ENCODE measurements around the gene CD101. TPM values are rescaled to one million over a fixed set of nuclear protein-coding genes. Genes with fewer than 3 reads are reported as not detected.
A peak's percentile ranks its signal among the peaks of the same experiment; 100 is the strongest.

The CD101 gene
- total RNA-seq, 1 donor from 2014 or later: 3.2 TPM

DNA sequence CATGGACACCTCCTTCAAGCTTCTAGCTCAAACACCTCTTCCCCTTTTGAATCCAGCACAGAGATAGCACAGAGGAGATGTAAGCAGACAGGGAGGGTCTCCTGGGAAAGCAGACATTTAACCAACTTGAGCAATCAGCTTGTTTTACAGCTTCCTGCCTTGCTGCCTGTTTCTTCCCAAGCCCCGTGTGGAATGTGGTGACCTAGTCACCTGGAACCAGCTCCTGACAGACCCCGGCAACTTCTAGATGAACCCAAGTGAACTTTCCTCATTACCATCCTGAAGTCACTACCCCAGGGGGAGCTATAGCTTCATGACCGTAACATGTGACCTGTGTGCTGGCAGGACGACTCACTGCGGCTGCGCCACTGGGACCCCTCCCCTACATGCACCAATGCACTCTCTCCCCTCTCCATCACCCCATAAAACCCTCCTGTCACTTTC is 34.5 kb downstream of the CD101 start:
- no peak for DNase-seq
- H3K27ac Mint-ChIP-seq (ENCODE audit: unreplicated experiment): no peak overlapping the region
- H3K36me3 Mint-ChIP-seq (ENCODE audit: unreplicated experiment): no peaks in the 10 kb centered on the region
- peaks cover 35% of the 10 kb centered on the region for H3K4me1 Mint-ChIP-seq (ENCODE audit: low read depth, unreplicated experiment)
- H3K9me3 Mint-ChIP-seq (ENCODE audit: unreplicated experiment): no peaks in the 10 kb centered on the region
- H3K27me3 Mint-ChIP-seq (ENCODE audit: unreplicated experiment): peaks cover 2% of the 10 kb centered on the region
- H3K4me3 Mint-ChIP-seq (ENCODE audit: unreplicated experiment): no peak overlapping the region
- TF ChIP-seq, protein P1, sequence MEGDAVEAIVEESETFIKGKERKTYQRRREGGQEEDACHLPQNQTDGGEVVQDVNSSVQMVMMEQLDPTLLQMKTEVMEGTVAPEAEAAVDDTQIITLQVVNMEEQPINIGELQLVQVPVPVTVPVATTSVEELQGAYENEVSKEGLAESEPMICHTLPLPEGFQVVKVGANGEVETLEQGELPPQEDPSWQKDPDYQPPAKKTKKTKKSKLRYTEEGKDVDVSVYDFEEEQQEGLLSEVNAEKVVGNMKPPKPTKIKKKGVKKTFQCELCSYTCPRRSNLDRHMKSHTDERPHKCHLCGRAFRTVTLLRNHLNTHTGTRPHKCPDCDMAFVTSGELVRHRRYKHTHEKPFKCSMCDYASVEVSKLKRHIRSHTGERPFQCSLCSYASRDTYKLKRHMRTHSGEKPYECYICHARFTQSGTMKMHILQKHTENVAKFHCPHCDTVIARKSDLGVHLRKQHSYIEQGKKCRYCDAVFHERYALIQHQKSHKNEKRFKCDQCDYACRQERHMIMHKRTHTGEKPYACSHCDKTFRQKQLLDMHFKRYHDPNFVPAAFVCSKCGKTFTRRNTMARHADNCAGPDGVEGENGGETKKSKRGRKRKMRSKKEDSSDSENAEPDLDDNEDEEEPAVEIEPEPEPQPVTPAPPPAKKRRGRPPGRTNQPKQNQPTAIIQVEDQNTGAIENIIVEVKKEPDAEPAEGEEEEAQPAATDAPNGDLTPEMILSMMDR (IDR thresholded peaks at IDR 0.05; ENCODE audit: partially characterized antibody, unreplicated experiment): no peak

DNA sequence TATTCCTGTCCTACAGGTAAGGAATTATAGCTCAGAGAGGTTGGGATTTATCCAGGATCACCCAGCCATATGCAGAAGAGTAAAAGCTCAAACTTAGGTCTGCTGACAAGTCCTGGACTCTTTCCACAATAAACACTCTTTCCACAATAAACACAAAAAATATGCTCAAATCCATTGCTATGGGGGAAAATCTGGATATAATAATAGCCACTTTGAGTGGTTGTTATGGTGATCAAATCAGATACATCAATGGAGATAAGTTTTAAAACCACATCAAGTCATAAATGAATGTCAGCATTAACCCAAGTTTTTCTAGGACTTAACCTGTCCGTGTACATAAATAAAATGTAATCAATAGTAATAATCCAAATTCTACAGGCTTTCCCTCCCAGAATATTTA is 36.2 kb downstream of the CD101 start:
- H3K4me3 Mint-ChIP-seq (ENCODE audit: unreplicated experiment): no peak overlapping the region
- DNase-seq: no peak
- no peak overlapping the region for H3K27ac Mint-ChIP-seq (ENCODE audit: unreplicated experiment)
- peaks cover 33% of the 10 kb centered on the region for H3K4me1 Mint-ChIP-seq (ENCODE audit: low read depth, unreplicated experiment)
- TF ChIP-seq, protein P1 (IDR thresholded peaks at IDR 0.05; ENCODE audit: partially characterized antibody, unreplicated experiment): no peak
- no peaks in the 10 kb centered on the region for H3K9me3 Mint-ChIP-seq (ENCODE audit: unreplicated experiment)
- H3K27me3 Mint-ChIP-seq (ENCODE audit: unreplicated experiment): peaks cover 2% of the 10 kb centered on the region
- H3K36me3 Mint-ChIP-seq (ENCODE audit: unreplicated experiment): no peaks in the 10 kb centered on the region

DNA sequence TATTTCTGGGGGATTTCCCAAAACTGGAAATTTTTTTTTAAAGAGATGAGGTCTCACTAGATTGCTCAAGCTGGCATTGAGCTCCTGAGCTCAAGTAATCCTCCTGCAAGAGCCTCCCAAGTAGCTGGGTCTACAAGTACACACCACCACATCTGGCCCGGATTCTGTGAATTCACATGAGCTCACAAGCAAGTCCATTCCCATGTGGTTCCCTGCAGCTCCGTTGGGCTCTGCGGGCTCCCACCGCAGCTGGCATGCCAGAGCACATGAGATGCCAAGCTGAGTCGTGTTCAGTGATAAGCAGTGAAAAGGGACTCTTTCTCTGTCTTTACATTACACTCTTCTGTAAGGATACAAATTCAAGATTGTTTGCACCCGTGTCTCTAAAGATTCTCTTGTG is 36.7 kb downstream of the CD101 start:
- TF ChIP-seq, protein P1 (IDR thresholded peaks at IDR 0.05; ENCODE audit: partially characterized antibody, unreplicated experiment): no peak
- no peak for DNase-seq
- Mint-ChIP-seq H3K27me3 (ENCODE audit: unreplicated experiment) (no peaks in the 10 kb centered on the region), H3K9me3 (ENCODE audit: unreplicated experiment) (no peaks in the 10 kb centered on the region), H3K4me3 (ENCODE audit: unreplicated experiment) (no peak overlapping the region), H3K4me1 (ENCODE audit: low read depth, unreplicated experiment) (peaks cover 30% of the 10 kb centered on the region), H3K36me3 (ENCODE audit: unreplicated experiment) (peaks cover 4% of the 10 kb centered on the region), H3K27ac (ENCODE audit: unreplicated experiment) (no peak overlapping the region)

DNA sequence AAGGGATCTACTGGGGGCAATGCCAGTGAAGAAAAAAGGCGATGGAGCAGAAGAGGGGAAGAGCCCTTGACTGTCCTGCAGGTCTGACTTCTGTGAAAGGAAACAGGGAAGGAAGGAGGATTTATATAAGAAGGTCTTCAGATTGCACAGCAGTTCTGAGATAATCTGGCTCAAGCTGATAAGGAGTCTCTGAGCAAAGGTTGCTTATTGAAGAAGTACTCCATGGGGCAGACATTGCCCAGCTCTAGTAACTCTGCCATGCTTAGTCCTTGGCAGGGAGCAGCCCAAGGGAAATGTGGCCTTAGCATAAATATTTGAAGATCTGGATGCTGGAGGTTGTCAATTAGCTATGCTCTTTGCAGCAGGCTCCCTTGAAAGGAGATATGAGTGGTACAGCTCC is 42.7 kb downstream of the CD101 start:
- peaks cover 7% of the 10 kb centered on the region for H3K9me3 Mint-ChIP-seq (ENCODE audit: unreplicated experiment)
- DNase-seq: no peak
- peaks cover 25% of the 10 kb centered on the region for H3K4me1 Mint-ChIP-seq (ENCODE audit: low read depth, unreplicated experiment)
- TF ChIP-seq, protein P1 (IDR thresholded peaks at IDR 0.05; ENCODE audit: partially characterized antibody, unreplicated experiment): no peak
- H3K4me3 Mint-ChIP-seq (ENCODE audit: unreplicated experiment): peak overlapping the region; percentile 15
- H3K36me3 Mint-ChIP-seq (ENCODE audit: unreplicated experiment): peaks cover 4% of the 10 kb centered on the region
- peak overlapping the region; percentile 40 for H3K27ac Mint-ChIP-seq (ENCODE audit: unreplicated experiment)
- H3K27me3 Mint-ChIP-seq (ENCODE audit: unreplicated experiment): peaks cover 2% of the 10 kb centered on the region

DNA sequence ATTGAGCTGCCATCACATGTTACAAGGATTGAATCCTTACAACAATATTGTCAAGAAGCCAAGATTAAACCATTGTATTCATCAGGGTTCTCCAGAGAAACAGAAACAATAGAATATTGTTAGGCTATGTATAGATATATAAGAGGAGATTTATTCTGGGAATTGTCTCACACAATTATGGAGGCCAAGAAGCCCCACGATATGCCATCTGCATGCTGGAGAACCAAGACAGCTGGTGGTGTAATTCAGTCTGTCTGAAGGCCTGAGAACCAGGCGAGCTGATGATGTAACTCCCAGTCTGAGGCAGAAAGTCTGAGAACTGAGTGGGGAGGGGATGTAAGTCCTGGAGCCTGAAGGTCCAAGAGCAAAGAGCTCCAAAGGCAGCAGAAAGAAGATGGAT is 44.1 kb downstream of the CD101 start:
- peaks cover 7% of the 10 kb centered on the region for H3K9me3 Mint-ChIP-seq (ENCODE audit: unreplicated experiment)
- H3K27me3 Mint-ChIP-seq (ENCODE audit: unreplicated experiment): peaks cover 2% of the 10 kb centered on the region
- peak overlapping the region; percentile 71 for H3K4me3 Mint-ChIP-seq (ENCODE audit: unreplicated experiment)
- TF ChIP-seq, protein P1 (IDR thresholded peaks at IDR 0.05; ENCODE audit: partially characterized antibody, unreplicated experiment): no peak
- H3K4me1 Mint-ChIP-seq (ENCODE audit: low read depth, unreplicated experiment): peaks cover 23% of the 10 kb centered on the region
- H3K27ac Mint-ChIP-seq (ENCODE audit: unreplicated experiment): peak overlapping the region; percentile 94
- peaks cover 4% of the 10 kb centered on the region for H3K36me3 Mint-ChIP-seq (ENCODE audit: unreplicated experiment)
- peak; percentile 44 for DNase-seq

Measured in glutamatergic neuron (in vitro differentiated cells).